HG03575 (cell line): Measurements from ENCODE around the gene BEST3.
"Not testable (repeated sequence)": the region's sequence is repeated elsewhere in the genome, so short reads cannot be mapped to it uniquely, and the experiment has no call there.

Experiments used
- ATAC-seq: cut with Tn5 transposase; IDR thresholded peaks from one replicate; pipeline ENCODE4 v1.9.1; 2021; ENCODE audit not compliant: unreplicated experiment, insufficient number of reproducible peaks, low FRiP score; ENCODE audit errors: extremely low read depth

Gene BEST3

DNA sequence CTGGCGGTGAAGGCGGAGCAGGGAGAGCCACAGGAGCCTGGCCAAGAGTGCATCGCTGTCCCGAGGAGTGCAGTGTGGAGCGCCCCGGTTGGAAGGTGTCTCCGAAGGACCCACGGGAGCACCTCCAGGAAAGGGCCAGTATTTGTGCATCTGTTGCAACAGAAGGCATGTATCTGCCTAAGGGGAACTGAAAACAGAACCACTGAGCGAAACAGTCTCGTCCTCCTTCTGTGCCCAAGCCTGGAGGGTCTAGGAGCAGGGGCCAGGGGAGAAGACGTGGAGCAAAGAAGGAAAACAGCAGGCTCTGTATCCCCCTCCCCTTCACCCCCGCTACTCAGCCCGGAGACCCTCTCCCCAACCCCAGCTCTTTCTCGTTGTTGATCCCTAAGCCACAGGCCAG is 83.1 kb downstream of the BEST3 start:
- no peak for ATAC-seq

DNA sequence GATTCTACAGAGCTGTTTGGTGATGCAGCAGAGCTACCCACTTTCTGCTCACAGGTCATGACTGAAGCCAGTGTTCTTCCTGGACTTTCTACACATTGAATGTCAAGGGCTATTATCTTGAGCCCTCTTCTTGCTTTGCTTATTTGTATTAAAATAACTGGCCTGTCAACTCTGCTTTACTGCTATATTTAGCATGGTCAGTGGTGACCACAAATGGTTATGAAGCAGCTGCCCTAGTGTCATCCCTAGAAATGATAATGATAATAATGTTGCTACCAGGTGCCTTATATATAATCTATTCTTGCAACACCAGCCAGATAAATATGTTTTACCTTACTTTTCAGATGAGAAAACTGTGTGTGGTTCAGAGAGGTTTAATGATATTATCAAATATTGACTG is 85.8 kb downstream of the BEST3 start:
- ATAC-seq: no peak

- no peak for ATAC-seq
Observed at GRCh38 chr12:69610729-69611128, 88.4 kb downstream of the BEST3 start, which contains the start of gene LRRC10. Gene LRRC10, minus strand, starts transcription at chr12:69610907. Its CDS starts 69 bp downstream, at chr12:69610838.

GRCh38 chr12:69610126-69610525 is 89.0 kb downstream of the BEST3 start:
- no peak for ATAC-seq

GRCh38 chr12:69608114-69608513 is 91.0 kb downstream of the BEST3 start:
- ATAC-seq: no peak

- ATAC-seq: not testable (repeated sequence)
Observed at GRCh38 chr12:69604275-69604674, 94.8 kb downstream of the BEST3 start.
